Spleen (tissue), 11 donors: ENCODE data around the gene SUSD2. TPM values are rescaled to one million over a fixed set of nuclear protein-coding genes. Genes with fewer than 3 reads are reported as not detected.

Experiments
- DNase-seq: peaks from one replicate; pipeline ENCODE4 v3.0.0-alpha.2; 2020
- H3K27ac ChIP-seq, 8 donors: fragments of 200-600 bp; sonication (generic) in 7 of 8; 1 replicate in 4 of 8; 2 replicates in 4 of 8; pipeline versions ENCODE4 v1.5.0 to v1.8.0; 2016 to 2021; ENCODE audit warnings: inconsistent platforms in 4 of 8, mild to moderate bottlenecking in 4 of 8, moderate library complexity in 1 of 8
- H3K27me3 ChIP-seq, 7 donors: fragments of 200-600 bp; sonication (generic) in 6 of 7; replicated peaks in 1 of 7; 1 replicate in 4 of 7; 2 replicates in 3 of 7; pipeline versions ENCODE4 v1.5.0 to v1.8.0; 2016 to 2021; ENCODE audit warnings: inconsistent platforms in 3 of 7, mild to moderate bottlenecking in 1 of 7
- H3K36me3 ChIP-seq, 6 donors: fragments of 200-600 bp; sonication (generic) in 5 of 6; 1 replicate in 4 of 6; 2 replicates in 2 of 6; pipeline versions ENCODE4 v1.5.0 to v1.8.0; 2016 to 2021; ENCODE audit warnings: inconsistent platforms in 2 of 6
- H3K4me1 ChIP-seq, 6 donors: fragments of 200-600 bp; sonication (generic) in 5 of 6; 1 replicate in 3 of 6; 2 replicates in 3 of 6; pipeline versions ENCODE4 v1.5.0 to v1.8.0; 2016 to 2021; ENCODE audit warnings: inconsistent platforms in 3 of 6
- H3K4me3 ChIP-seq, 8 donors: fragments of 200-600 bp; sonication (generic) in 7 of 8; 1 replicate in 4 of 8; 2 replicates in 4 of 8; pipeline versions ENCODE4 v1.5.0 to v1.8.0; 2016 to 2021; ENCODE audit warnings: inconsistent platforms in 4 of 8, mild to moderate bottlenecking in 4 of 8, moderate library complexity in 2 of 8
- H3K9me3 ChIP-seq, 8 donors: fragments of 200-600 bp; sonication (generic) in 7 of 8; 1 replicate in 4 of 8; 2 replicates in 4 of 8; pipeline versions ENCODE4 v1.5.0 to v1.8.0; 2016 to 2021; ENCODE audit warnings: inconsistent platforms in 4 of 8
- POLR2A ChIP-seq, 3 donors: fragments of 450-650 bp; IDR thresholded peaks; one replicate each; pipeline ENCODE4 v1.5.1; 2017; ENCODE audit warnings: antibody characterized with exemption in 3 of 3, mild to moderate bottlenecking in 1 of 3
- POLR2AphosphoS5 ChIP-seq, 3 donors: sonication (generic); formaldehyde crosslinking; IDR thresholded peaks; one replicate each; pipeline ENCODE4 v1.5.1; 2017; ENCODE audit warnings: antibody characterized with exemption in 3 of 3
- WGBS, 5 donors: extraction: QIAGEN DNeasy Blood & Tissue Kit in 3 of 5; methylation state at CpG; one replicate each; pipeline versions ENCODE4 v1.1.5 to v1.1.7; 2013 to 2018; 5-methylcytosine and 5-hydroxymethylcytosine counted together
- intact Hi-C: fragments of 100-400 bp; cut with DNase I; formaldehyde crosslinking; loops from one replicate; pipeline ENCODE4 v1.15.0; 2023; ENCODE audit warnings: low total_unique reads
- polyA plus RNA-seq, 3 donors: library from polyadenylated mRNA; stranded (reverse); fragments of 200-250 nt; gene quantifications; one replicate each; pipeline ENCODE4 v1.2.1, GENCODE V29; 2013
- total RNA-seq, 7 donors: library from RNA; depleted of rRNA in 3 of 7; stranded (reverse); fragments of >200 nt in 3 of 7; fragmentation: NEBNext Ultra II Directional in 4 of 7; extraction: Animal tissue kit (Norgen Biotek cat#: 25700) in 4 of 7; gene quantifications; one replicate each; pipeline versions ENCODE4 v1.1.0 to v1.2.1, GENCODE V29; 2016 to 2021
- TF ChIP-seq, protein P1 (sequence below), 11 experiments: fragments of 200-600 bp in 7 of 11; fragments of 450-650 bp in 4 of 11; sonication (generic) in 4 of 11; IDR thresholded peaks in 8 of 11; conservative IDR thresholded peaks in 3 of 11; 1 replicate in 7 of 11; 2 replicates in 4 of 11; pipeline versions ENCODE4 v1.4.0 to v1.8.0; 2016 to 2021; ENCODE audit warnings: antibody characterized with exemption in 11 of 11, inconsistent platforms in 4 of 11, mild to moderate bottlenecking in 1 of 11
- donor health status: healthy with polysubstance abuse.
- donor health status: DM: no; HTN: no; CAD: no; lungs with moderate emphysema.
- donor health status: DM: no; HTN: no; CAD: no.
- donor health status: Bipolar disorder and iron deficiency.
- donor health status: healthy.
- donor health status: DM: no; HTN: no; CAD: no.
- donor health status: DM: yes; HTN: yes; CAD: no.

SUSD2 gene
- total and polyA plus RNA-seq, 10 donors, result 1.4 to 9.0 (median 3.4) TPM

GRCh38 chr22:24219750-24220149, 38.5 kb downstream of the SUSD2 start:
- Histone ChIP-seq H3K9me3 (peaks cover 0 to 11% (median 8%) of the 10 kb centered on the region in 8 donors), H3K27ac (no peak overlapping the region), H3K4me1 (no peaks in the 10 kb centered on the region), H3K36me3 (peaks cover 0 to 49% (median 2%) of the 10 kb centered on the region in 6 donors), H3K4me3 (no peak overlapping the region), H3K27me3 (no peaks in the 10 kb centered on the region)
- no peak for DNase-seq
- TF ChIP-seq, protein P1, sequence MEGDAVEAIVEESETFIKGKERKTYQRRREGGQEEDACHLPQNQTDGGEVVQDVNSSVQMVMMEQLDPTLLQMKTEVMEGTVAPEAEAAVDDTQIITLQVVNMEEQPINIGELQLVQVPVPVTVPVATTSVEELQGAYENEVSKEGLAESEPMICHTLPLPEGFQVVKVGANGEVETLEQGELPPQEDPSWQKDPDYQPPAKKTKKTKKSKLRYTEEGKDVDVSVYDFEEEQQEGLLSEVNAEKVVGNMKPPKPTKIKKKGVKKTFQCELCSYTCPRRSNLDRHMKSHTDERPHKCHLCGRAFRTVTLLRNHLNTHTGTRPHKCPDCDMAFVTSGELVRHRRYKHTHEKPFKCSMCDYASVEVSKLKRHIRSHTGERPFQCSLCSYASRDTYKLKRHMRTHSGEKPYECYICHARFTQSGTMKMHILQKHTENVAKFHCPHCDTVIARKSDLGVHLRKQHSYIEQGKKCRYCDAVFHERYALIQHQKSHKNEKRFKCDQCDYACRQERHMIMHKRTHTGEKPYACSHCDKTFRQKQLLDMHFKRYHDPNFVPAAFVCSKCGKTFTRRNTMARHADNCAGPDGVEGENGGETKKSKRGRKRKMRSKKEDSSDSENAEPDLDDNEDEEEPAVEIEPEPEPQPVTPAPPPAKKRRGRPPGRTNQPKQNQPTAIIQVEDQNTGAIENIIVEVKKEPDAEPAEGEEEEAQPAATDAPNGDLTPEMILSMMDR (IDR thresholded peaks at IDR 0.05 in 8 of 11, conservative IDR thresholded peaks at IDR 0.05 in 3 of 11), result no peak
- no peak for TF ChIP-seq POLR2A (IDR thresholded peaks at IDR 0.05)
- no peak for TF ChIP-seq POLR2AphosphoS5 (IDR thresholded peaks at IDR 0.05)
- WGBS, 5 donors, result 89 to 98% (median 93%) methylated on average over 8 to 9 of the region's 9 CpGs
- intact Hi-C loops, result no loop called here

DNA sequence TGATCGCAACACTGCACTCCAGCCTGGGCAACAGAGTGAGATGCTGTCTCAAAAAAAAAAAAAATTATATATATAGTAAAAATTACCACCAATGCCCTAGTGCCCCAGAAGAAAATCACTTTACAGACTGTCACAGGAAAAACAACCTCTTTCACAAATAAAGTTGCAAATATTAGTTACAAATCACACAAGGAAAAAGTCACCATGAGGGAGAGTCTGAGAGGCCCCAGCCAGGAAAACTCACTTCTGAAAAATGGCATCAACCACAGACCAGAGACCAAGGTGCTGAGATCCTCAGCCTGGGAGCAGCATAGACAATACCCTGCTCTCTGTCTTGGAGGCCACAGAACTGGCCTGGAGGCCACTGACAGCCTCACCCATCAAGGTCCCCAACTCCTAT, 43.2 kb downstream of the SUSD2 start:
- no peaks in the 10 kb centered on the region for H3K4me1 ChIP-seq
- peaks cover 0 to 16% (median 14%) of the 10 kb centered on the region in 8 donors for H3K9me3 ChIP-seq
- 96 to 100% (median 100%) methylated on average over 1 of the region's 1 CpG for WGBS, 5 donors
- TF ChIP-seq POLR2A (IDR thresholded peaks at IDR 0.05), result no peak
- TF ChIP-seq, protein P1 (IDR thresholded peaks at IDR 0.05 in 8 of 11, conservative IDR thresholded peaks at IDR 0.05 in 3 of 11), result no peak
- no peak for TF ChIP-seq POLR2AphosphoS5 (IDR thresholded peaks at IDR 0.05)
- intact Hi-C loops, result no loop called here
- H3K36me3 ChIP-seq, result peaks cover 0 to 66% (median 1%) of the 10 kb centered on the region in 6 donors
- no peak overlapping the region for H3K27ac ChIP-seq
- H3K4me3 ChIP-seq, result no peak overlapping the region
- no peaks in the 10 kb centered on the region for H3K27me3 ChIP-seq
- no peak for DNase-seq

DNA sequence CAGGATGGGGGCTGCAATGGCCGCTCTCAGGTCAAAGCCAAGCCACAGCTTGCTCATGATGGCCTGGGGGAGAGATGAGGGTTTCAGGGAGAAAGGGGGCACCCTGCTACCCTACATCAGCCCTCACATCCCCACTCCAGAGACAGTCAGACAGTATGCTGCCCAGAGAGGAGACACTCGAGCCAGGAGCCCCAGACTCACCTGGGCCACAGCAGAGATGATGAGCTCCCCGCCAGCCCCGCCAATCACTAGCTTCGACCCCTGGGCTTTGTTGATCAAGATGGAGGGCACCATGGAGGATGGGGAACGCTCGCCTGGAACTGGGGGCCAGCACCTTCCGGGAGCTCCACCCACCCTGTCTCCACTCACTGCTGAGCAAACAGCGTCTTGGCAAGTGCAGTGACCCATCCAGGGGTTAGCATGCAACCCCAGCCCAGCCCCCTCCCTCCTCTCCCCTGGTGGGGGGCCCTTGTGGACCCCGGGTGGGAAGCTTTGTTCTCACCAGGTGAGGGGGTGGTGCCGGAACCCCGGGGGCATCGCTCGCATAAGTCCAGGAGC, 43.8 kb downstream of the SUSD2 start:
- H3K4me3 ChIP-seq, result no peak overlapping the region
- no peak overlapping the region for H3K27ac ChIP-seq
- DNase-seq, result no peak
- no peaks in the 10 kb centered on the region for H3K4me1 ChIP-seq
- TF ChIP-seq, protein P1 (IDR thresholded peaks at IDR 0.05 in 8 of 11, conservative IDR thresholded peaks at IDR 0.05 in 3 of 11), result no peak
- TF ChIP-seq POLR2A (IDR thresholded peaks at IDR 0.05) (no peak), POLR2AphosphoS5 (IDR thresholded peaks at IDR 0.05) (no peak)
- intact Hi-C loops, result no loop called here
- peaks cover 0 to 59% (median 0%) of the 10 kb centered on the region in 6 donors for H3K36me3 ChIP-seq
- H3K9me3 ChIP-seq, result peaks cover 0 to 16% (median 14%) of the 10 kb centered on the region in 8 donors
- no peaks in the 10 kb centered on the region for H3K27me3 ChIP-seq
- WGBS, 5 donors, result 78 to 95% (median 87%) methylated on average over 4 to 14 of the region's 14 CpGs

- no peaks in the 10 kb centered on the region for H3K27me3 ChIP-seq
- H3K36me3 ChIP-seq, result peaks cover 0 to 56% (median 0%) of the 10 kb centered on the region in 6 donors
- TF ChIP-seq POLR2AphosphoS5 (IDR thresholded peaks at IDR 0.05) (no peak), POLR2A (IDR thresholded peaks at IDR 0.05) (no peak)
- TF ChIP-seq, protein P1 (IDR thresholded peaks at IDR 0.05 in 8 of 11, conservative IDR thresholded peaks at IDR 0.05 in 3 of 11), result no peak
- no peak overlapping the region for H3K27ac ChIP-seq
- H3K4me3 ChIP-seq, result no peak overlapping the region
- DNase-seq, result no peak
- H3K4me1 ChIP-seq, result peaks cover 0 to 3% (median 0%) of the 10 kb centered on the region in 6 donors
- intact Hi-C loops, result no loop called here
- H3K9me3 ChIP-seq, result peaks cover 0 to 16% (median 14%) of the 10 kb centered on the region in 8 donors
- WGBS, 5 donors, result 85 to 96% (median 95%) methylated on average over 12 to 14 of the region's 14 CpGs
These were observed 44.7 kb downstream of the SUSD2 start for GRCh38 chr22:24225951-24226350.
